Omental fat pad (tissue), 4 donors: ENCODE data around the gene FILIP1. TPM values are rescaled to one million over a fixed set of nuclear protein-coding genes. Genes with fewer than 3 reads are reported as not detected.

Experiments
- ATAC-seq: fragments of 150-250 bp; one replicate; pipeline ENCODE4 v1.9.1; 2016; ENCODE audit warnings: mild to moderate bottlenecking, moderate library complexity; ENCODE audit not compliant: low FRiP score
- DNase-seq: peaks from one replicate; pipeline ENCODE4 v3.0.0-alpha.2; 2019; ENCODE audit warnings: low spot score
- CTCF ChIP-seq, 3 donors: fragments of 450-650 bp; IDR thresholded peaks; one replicate each; pipeline ENCODE4 v1.5.1; 2016 to 2017; ENCODE audit warnings: antibody characterized with exemption in 3 of 3, mild to moderate bottlenecking in 3 of 3, moderate library complexity in 2 of 3
- total RNA-seq, 4 donors: library from RNA; depleted of rRNA; stranded (reverse); fragments of >200 nt; gene quantifications; one replicate each; pipeline ENCODE4 v1.1.0, GENCODE V29; 2016

FILIP1 gene
- total RNA-seq, 4 donors from 2014 or later: 3.0 to 15.9 (median 5.7) TPM

- DNase-seq: peak; percentile 47
- peak; percentile 75 for ATAC-seq
- peak in 1 of 3 donors; percentile 16 for TF ChIP-seq CTCF (IDR thresholded peaks at IDR 0.05)
Measured at GRCh38 chr6:75526502-75527127, 33.0 kb upstream of the FILIP1 start.

- ATAC-seq (no peak), DNase-seq (no peak)
- TF ChIP-seq CTCF (IDR thresholded peaks at IDR 0.05): no peak
Measured at GRCh38 chr6:75525682-75526081, 32.1 kb upstream of the FILIP1 start.

- DNase-seq: no peak
- no peak for ATAC-seq
- TF ChIP-seq CTCF (IDR thresholded peaks at IDR 0.05): no peak
Measured at GRCh38 chr6:75524322-75524972, 30.8 kb upstream of the FILIP1 start.

GRCh38 chr6:75516757-75517156 lies 23.2 kb upstream of the FILIP1 start:
- ATAC-seq: no peak
- DNase-seq: no peak
- TF ChIP-seq CTCF (IDR thresholded peaks at IDR 0.05): no peak

- ATAC-seq: no peak
- DNase-seq: no peak
- TF ChIP-seq CTCF (IDR thresholded peaks at IDR 0.05): no peak
Measured at GRCh38 chr6:75512591-75512990, 19.0 kb upstream of the FILIP1 start.

GRCh38 chr6:75505424-75505823 lies 11.8 kb upstream of the FILIP1 start:
- ATAC-seq: no peak
- no peak for TF ChIP-seq CTCF (IDR thresholded peaks at IDR 0.05)
- DNase-seq: no peak
